ENCODE data around the gene FBLN1.

The FBLN1 gene

DNA sequence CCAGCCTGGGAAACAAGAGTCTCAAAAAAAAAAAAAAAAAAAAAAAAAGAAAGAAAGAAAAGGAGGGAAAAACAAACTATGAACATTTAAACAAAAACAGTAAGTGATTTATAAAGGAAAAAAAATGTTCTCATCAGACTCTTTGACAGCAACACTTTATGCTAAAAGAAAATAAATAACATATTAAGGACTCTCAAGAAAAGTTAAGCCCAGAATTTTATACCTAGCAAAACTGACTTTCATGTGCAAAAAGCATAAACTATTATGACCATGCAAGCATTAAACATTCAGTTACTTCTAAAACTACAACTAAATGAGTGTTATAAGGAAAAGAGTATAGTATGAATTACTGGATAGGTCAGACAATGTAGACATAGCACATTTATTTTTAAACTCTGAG lies 68.4 kb downstream of the FBLN1 start:
- DNase-seq (ENCODE audit: low spot score), result no peak

- no peak for DNase-seq (ENCODE audit: low spot score)
These were observed 69.8 kb downstream of the FBLN1 start for GRCh38 chr22:45572444-45572843.

- DNase-seq (ENCODE audit: low spot score), result peak; percentile 18
These were observed 71.5 kb downstream of the FBLN1 start for GRCh38 chr22:45574069-45574703.

GRCh38 chr22:45575173-45575572 lies 72.5 kb downstream of the FBLN1 start:
- no peak for DNase-seq (ENCODE audit: low spot score)

DNA sequence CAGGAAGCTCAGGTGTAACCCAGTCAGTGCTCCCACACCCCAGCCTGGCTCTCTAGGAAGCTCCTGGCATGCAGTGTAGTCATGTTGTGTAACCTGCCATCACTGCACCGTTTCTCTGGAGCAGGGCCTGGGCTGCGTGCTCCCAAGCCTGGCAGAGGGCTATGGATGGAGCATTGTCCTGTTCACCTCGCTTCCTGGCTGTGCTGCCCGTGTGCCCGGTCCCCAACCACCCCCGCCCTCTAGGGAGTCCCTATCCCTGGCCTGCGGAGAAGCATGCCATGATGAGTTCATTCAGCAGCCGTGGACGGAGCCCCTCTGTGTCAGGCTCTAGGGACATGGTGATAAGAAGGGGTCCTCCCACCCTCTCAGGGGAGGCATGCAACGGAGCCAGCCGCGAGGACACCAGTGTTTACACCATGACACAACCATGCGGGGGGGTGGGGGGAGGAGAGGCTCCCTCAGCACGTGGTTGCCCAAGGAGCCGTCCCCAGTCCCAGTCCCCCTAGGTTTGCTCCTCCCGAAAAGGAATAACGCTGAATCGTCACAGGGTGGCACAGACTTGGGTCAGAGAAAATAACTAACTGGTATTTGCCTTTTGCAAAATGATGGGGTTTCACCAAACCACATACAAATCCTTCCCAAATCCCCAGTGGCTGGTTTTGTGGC lies 73.1 kb downstream of the FBLN1 start:
- no peak for DNase-seq (ENCODE audit: low spot score)

GRCh38 chr22:45576273-45576625 lies 73.6 kb downstream of the FBLN1 start:
- DNase-seq (ENCODE audit: low spot score), result no peak

DNA sequence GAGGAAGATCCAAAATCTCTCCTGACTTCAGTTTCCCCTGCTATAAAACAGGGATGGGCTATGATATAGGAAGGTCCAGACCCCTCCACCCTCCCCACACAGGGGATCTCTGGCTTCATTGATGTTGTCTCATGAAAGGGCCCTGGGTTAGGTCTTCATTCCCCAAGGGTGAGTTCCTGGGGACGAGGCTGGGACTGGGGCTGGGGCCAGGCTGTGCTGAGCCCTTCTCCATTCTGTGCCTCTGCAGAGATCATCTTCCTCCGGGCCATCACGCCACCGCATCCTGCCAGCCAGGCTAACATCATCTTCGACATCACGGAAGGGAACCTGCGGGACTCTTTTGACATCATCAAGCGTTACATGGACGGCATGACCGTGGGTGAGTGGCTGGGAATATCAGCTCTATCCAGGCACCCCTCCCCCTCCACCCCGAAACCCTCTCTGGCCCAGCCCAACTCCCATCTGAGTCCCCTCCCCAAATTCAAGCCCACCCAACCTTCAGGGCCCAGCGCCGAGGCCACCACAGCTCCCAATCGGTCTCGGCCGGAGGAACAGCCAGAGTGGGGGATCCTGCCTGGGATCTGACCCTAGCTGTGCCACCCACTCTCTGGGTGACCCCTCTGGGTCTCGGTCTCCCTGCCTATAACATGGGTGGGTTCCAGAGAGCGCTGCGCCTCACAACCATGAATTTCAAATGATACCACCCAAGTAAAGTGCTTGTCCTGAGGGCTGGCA lies 74.2 kb downstream of the FBLN1 start:
- no peak for DNase-seq (ENCODE audit: low spot score)

- peak; percentile 78 for DNase-seq (ENCODE audit: low spot score)
These were observed 75.3 kb downstream of the FBLN1 start for GRCh38 chr22:45577746-45578523.

DNA sequence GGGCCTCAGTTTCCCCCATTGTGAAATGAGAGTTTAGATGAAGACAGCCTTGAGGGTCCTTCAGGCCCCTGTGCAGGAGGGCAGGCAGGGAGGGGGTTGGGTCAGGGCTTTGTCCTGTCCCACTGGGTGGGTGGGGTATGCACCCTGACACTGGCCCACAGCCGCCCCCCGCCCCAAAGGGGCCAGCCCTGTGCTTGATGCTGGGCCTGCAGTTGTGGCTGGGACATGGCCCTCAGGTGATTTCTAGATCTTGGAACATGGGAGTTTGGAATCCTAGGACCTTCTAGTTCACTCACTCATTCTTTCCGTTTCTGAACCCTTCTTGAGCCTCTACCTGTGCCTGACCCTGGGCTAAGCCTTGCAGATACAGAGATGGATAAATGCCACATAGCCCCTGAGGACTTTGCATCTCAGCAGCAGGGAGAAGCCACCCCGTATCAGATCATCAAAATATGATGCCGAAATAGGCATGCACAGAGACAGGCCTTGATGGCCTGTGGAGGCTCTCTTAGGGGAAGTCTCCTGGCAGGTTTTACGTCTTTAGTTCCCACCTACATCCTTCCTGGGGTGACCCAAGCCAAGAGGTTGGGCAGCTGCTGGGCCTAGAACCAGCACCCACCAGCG lies 76.0 kb downstream of the FBLN1 start:
- no peak for DNase-seq (ENCODE audit: low spot score)

DNA sequence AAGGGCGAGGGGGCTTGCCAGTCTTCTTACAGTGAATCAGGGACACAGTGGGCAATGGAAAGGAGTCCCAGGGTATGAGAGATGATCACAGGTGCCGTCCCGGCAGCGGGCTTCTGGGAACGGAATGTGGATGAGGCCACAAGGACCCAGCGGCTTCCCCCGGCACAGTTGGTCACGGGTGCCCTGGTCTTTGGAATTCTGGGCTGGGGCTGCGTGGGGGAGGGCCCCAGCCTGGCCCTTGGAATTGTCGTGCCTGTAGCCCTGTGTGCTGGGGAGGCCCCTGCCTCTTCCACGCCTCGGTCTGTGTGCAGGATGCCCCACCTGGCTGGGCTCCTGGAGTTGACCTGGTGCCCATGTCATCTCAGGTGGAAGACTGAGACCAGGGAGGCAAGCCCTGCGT lies 76.6 kb downstream of the FBLN1 start:
- DNase-seq (ENCODE audit: low spot score), result peak; percentile 70

- no peak for DNase-seq (ENCODE audit: low spot score)
These were observed 77.4 kb downstream of the FBLN1 start for GRCh38 chr22:45579806-45580725.

- no peak for DNase-seq (ENCODE audit: low spot score)
These were observed 78.2 kb downstream of the FBLN1 start for GRCh38 chr22:45580726-45581381.

DNA sequence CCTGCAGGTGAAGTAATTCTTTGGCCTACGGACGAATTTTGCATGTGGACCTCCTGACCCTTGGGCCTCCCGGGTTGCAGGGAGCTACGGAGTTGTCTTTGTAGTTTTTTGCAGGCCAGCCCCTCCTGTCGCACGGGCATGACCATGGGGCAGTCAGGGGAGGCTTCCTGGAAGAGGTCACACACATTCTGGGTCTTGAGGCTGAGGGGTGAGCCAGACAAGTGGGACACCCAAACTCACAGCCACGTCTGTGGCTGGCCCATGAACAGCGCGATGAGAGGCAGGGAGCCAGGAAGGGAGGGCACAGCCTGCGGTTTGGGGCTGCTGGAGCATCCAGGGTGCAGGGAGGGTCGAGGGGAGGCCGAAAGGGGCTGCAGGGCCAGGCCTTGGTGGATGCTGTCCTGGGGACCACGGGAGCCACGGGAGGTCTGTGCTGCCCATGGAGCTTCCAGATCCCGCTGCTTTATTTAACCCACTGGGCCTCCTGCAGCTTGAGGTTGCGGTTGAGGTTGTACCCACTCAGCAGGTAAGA lies 78.9 kb downstream of the FBLN1 start:
- no peak for DNase-seq (ENCODE audit: low spot score)

DNA sequence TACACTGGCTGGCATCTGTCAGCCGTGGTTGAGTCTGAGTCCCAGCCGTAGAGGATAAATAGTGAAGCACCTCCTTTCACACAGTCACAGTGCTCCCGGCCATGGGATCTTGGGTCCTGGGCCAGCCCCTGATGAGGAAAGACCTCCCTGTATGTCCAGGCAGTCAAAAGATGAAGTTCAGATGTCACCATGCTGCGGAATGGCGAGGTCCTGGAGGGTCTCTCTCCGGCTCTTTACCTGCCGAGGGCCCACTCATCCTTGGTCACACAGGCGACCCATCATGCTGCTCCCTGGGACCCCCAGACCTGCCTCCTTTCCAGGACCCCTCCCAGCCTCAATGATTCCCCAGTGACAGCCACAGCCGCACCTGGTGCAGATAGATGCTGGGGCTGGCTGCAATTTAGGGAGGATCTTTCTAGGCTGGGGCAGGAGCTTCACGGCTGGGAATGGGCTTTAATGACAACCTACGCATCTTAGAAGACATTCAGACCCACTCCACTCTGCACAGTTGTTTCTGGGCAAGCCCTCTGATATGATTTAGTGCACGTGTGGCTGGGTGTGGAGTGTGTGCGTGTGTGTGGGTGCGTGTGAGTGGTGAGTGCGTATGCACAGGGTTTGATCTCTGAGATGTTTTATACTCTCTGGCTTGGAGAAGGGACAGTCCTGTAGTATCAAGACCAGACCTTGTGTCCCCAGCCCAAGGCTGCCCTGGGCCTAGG lies 79.7 kb downstream of the FBLN1 start:
- DNase-seq (ENCODE audit: low spot score), result no peak

GRCh38 chr22:45582955-45583320 lies 80.3 kb downstream of the FBLN1 start:
- no peak for DNase-seq (ENCODE audit: low spot score)

- peak; percentile 34 for DNase-seq (ENCODE audit: low spot score)
These were observed 80.8 kb downstream of the FBLN1 start for GRCh38 chr22:45583504-45583903.

DNA sequence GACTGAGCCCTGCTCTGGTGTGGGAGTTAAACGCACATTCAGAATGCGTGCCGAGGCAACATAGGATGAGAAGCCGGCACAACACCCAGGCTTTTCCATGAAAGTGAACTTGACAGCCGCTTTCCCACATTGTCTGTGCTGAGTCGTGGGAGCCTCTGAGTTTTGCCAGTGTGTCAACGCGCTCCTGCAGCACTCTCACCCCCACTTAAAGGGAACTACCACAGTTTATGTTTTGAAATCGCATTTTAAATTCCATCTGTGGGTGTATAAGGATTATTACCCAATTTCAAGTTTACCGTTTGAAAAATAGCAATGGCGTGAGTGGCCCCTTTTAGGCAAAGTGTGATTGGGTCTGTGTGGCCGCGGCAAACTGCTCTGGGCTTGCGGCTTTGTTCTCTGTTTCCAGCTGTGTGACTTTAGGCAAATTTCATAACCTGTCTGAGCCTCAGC lies 81.5 kb downstream of the FBLN1 start:
- DNase-seq (ENCODE audit: low spot score), result no peak

DNA sequence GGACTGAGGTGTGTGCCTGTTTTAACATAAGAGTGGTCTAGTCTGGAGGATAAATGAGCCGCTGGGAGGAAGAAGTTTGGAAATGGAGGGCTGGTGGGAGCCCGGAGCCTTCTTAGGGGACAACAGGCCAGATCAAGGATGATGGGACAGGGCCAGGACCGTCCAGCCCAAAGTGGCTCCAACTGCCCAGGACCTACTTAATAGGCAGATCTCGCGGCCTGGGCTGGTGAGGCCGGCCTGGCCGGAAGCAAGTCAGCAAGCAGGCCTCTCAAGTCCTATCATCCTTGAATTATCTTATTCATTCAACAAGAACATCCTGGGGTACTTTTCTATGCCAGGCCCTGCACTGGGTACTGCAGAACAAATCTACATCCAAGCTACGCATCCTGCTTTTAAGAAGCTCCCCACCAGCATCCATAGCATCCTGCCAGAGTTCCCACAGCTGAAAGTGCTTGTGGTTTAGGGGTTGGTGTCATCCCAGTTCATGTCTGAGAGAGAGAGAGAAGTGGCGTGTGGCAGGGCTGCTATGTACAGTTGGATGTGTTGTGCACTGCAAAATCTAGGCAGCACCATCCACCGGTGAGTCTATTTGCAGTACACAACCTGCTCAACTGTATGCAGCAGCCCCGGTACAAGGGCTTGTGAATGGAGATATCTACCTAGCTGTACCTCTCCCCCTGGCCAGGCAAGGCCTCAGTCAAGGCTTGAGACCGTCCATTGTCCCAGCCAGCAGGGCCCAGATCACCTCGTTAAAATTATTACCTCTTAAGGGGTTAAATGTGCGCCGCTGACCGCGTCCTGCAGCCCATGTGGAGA lies 82.1 kb downstream of the FBLN1 start:
- DNase-seq (ENCODE audit: low spot score), result no peak

- DNase-seq (ENCODE audit: low spot score), result peak; percentile 29
These were observed 82.7 kb downstream of the FBLN1 start for GRCh38 chr22:45585437-45585755.

All from kidney tubule cell (primary cell).